Gastroesophageal sphincter (tissue), 4 donors: ENCODE data around the gene GPR78. TPM values are rescaled to one million over a fixed set of nuclear protein-coding genes. Genes with fewer than 3 reads are reported as not detected.

Source experiments
- ATAC-seq: fragments of 150-250 bp; one replicate; pipeline ENCODE4 v1.9.1; 2016; ENCODE audit warnings: mild to moderate bottlenecking, moderate library complexity
- H3K27ac ChIP-seq, 4 donors: fragments of 200-600 bp; sonication (generic) in 3 of 4; 1 replicate in 3 of 4; 2 replicates in 1 of 4; pipeline ENCODE4 v1.5.1; 2016 to 2019
- H3K27me3 ChIP-seq: fragments of 200-600 bp; sonication (generic); one replicate; pipeline ENCODE4 v1.5.1; 2019
- H3K36me3 ChIP-seq, 2 donors: fragments of 200-600 bp; sonication (generic); one replicate each; pipeline ENCODE4 v1.5.1; 2019; ENCODE audit warnings: control low read depth in 1 of 2
- H3K4me1 ChIP-seq, 3 donors: fragments of 200-600 bp; sonication (generic); 1 replicate in 2 of 3; 2 replicates in 1 of 3; pipeline ENCODE4 v1.5.1; 2016 to 2019; ENCODE audit warnings: control low read depth in 2 of 3
- H3K4me3 ChIP-seq, 2 donors: fragments of 200-600 bp; sonication (generic); one replicate each; pipeline ENCODE4 v1.5.1; 2019; ENCODE audit warnings: mild to moderate bottlenecking in 1 of 2, moderate library complexity in 1 of 2
- H3K9me3 ChIP-seq, 3 donors: fragments of 200-600 bp; sonication (generic); one replicate each; pipeline ENCODE4 v1.5.1; 2017 to 2019; ENCODE audit warnings: control low read depth in 2 of 3
- CTCF ChIP-seq, 4 experiments: fragments of 200-600 bp in 2 of 4; fragments of 450-650 bp in 2 of 4; sonication (generic) in 1 of 4; IDR thresholded peaks; one replicate each; pipeline ENCODE4 v1.5.1; 2017 to 2019; ENCODE audit warnings: antibody characterized with exemption in 4 of 4, mild to moderate bottlenecking in 2 of 4, moderate library complexity in 2 of 4
- EP300 ChIP-seq: sonication (generic); formaldehyde crosslinking; IDR thresholded peaks from one replicate; pipeline ENCODE4 v1.6.1; 2017; ENCODE audit warnings: antibody characterized with exemption, mild to moderate bottlenecking
- POLR2A ChIP-seq, 2 donors: fragments of 450-650 bp; IDR thresholded peaks; one replicate each; pipeline ENCODE4 v1.6.1; 2017; ENCODE audit warnings: antibody characterized with exemption in 2 of 2, mild to moderate bottlenecking in 2 of 2, moderate library complexity in 1 of 2
- POLR2AphosphoS5 ChIP-seq: sonication (generic); formaldehyde crosslinking; IDR thresholded peaks from one replicate; pipeline ENCODE4 v1.6.1; 2017; ENCODE audit warnings: antibody characterized with exemption
- WGBS, 2 donors: methylation state at CpG; one replicate each; pipeline ENCODE4 v1.1.5; 2018; ENCODE audit warnings: low coverage in 1 of 2; 5-methylcytosine and 5-hydroxymethylcytosine counted together
- total RNA-seq, 4 donors: library from RNA; depleted of rRNA; stranded (reverse); fragments of >200 nt; gene quantifications; one replicate each; pipeline ENCODE4 v1.1.0, GENCODE V29; 2016

The GPR78 gene
- total RNA-seq, 4 donors from 2014 or later: not detected

- H3K4me3 ChIP-seq: no peak overlapping the region
- H3K27ac ChIP-seq: no peak overlapping the region
- H3K9me3 ChIP-seq: no peaks in the 10 kb centered on the region
- H3K36me3 ChIP-seq: no peaks in the 10 kb centered on the region
- peak; percentile 52 for ATAC-seq
- peaks cover 55% of the 10 kb centered on the region for H3K27me3 ChIP-seq
- 15 to 39% methylated on average over 6 to 15 of the region's 24 CpGs for WGBS, 2 donors
- peaks cover 0 to 18% (median 0%) of the 10 kb centered on the region in 3 donors for H3K4me1 ChIP-seq
- TF ChIP-seq POLR2A (IDR thresholded peaks at IDR 0.05) (no peak), POLR2AphosphoS5 (no peak), EP300 (no peak), CTCF (IDR thresholded peaks at IDR 0.05) (peak in 3 of 4 experiments; percentile 61 to 68 (median 66))
These were observed 14.2 kb downstream of the GPR78 start for GRCh38 chr4:8594097-8595038.

DNA sequence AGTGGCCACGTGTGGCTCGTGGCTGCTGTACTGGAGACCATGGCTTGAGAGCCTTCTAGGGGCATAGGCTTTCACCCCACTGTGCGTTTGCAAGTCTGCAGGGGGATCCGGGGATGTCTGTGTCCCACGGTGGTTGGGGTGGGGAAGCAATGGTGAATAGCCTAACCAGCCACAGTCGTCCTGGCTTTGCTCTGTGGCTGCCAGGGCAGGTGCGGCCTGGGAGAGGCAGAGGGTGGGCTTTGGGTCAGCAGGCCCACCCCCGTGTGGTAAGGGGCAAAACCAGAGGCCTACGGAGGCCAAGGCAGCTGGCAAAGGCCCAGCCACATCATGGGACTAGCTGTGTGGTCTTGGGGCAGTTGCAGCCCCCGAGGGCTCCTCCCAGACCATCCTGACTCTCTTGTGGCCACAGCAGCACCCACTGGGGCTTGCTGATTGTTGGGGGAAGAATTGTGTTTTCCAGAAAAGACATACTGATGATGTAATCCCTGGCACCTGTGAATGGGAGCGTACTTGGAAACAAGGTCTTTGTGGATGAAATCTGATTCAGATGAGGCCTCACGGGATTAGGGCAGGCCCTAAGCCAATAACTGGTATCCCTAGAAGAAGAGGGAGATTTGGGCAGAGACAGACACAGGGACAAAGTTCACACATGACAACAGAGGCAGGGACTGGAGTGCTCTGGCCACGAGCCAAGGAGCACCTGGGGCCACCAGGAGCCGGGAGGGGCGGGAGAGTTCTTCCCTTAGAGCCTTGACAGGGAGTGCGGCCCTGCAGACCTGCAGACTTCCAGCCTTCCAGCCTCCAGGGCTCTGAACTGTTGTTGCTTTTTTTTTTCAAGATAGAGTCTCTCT lies 15.3 kb downstream of the GPR78 start:
- Histone ChIP-seq H3K9me3 (no peaks in the 10 kb centered on the region), H3K4me3 (no peak overlapping the region), H3K27me3 (peaks cover 52% of the 10 kb centered on the region), H3K36me3 (no peaks in the 10 kb centered on the region), H3K4me1 (peaks cover 0 to 18% (median 0%) of the 10 kb centered on the region in 3 donors), H3K27ac (no peak overlapping the region)
- TF ChIP-seq POLR2A (IDR thresholded peaks at IDR 0.05): no peak
- no peak for TF ChIP-seq EP300
- TF ChIP-seq CTCF (IDR thresholded peaks at IDR 0.05): no peak
- no peak for TF ChIP-seq POLR2AphosphoS5
- ATAC-seq: no peak
- 40 to 54% methylated on average over 3 to 6 of the region's 16 CpGs for WGBS, 2 donors

DNA sequence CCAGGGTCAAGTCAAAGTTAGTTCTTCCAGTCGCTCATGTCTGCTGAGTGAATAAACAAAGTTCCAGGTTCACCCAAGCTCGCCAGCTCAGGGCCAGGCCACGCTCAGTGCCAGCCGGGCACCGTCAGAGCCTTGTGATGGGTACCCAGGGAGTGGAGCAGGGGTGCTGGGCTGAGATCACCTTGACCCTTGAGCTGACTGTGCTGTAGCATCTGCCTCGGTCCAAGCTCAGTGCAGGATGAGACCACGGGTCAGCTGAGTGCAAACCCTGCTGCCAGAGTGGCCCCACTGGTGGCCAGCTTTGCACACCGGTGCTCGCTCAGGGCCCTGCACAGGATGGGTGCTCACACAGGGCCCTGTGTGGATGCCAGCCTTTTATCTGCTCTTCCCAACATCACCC lies 16.7 kb downstream of the GPR78 start:
- no peak overlapping the region for H3K27ac ChIP-seq
- WGBS, 2 donors: 100% methylated on average over 1 of the region's 9 CpGs; no CpG with 5 or more reads in 1 of the 2 donors
- H3K27me3 ChIP-seq: peaks cover 51% of the 10 kb centered on the region
- peaks cover 0 to 18% (median 0%) of the 10 kb centered on the region in 3 donors for H3K4me1 ChIP-seq
- no peak overlapping the region for H3K4me3 ChIP-seq
- no peaks in the 10 kb centered on the region for H3K36me3 ChIP-seq
- no peak for ATAC-seq
- TF ChIP-seq POLR2A (IDR thresholded peaks at IDR 0.05): no peak
- TF ChIP-seq POLR2AphosphoS5: no peak
- TF ChIP-seq EP300: no peak
- no peak for TF ChIP-seq CTCF (IDR thresholded peaks at IDR 0.05)
- no peaks in the 10 kb centered on the region for H3K9me3 ChIP-seq

- Histone ChIP-seq H3K4me1 (peaks cover 0 to 14% (median 0%) of the 10 kb centered on the region in 3 donors), H3K9me3 (no peaks in the 10 kb centered on the region), H3K36me3 (no peaks in the 10 kb centered on the region), H3K27me3 (peaks cover 51% of the 10 kb centered on the region), H3K4me3 (no peak overlapping the region), H3K27ac (no peak overlapping the region)
- 48% methylated on average over 3 of the region's 13 CpGs; no CpG with 5 or more reads in 1 of the 2 donors for WGBS, 2 donors
- TF ChIP-seq EP300 (no peak), POLR2AphosphoS5 (no peak), POLR2A (IDR thresholded peaks at IDR 0.05) (no peak), CTCF (IDR thresholded peaks at IDR 0.05) (no peak)
- ATAC-seq: no peak
These were observed 17.1 kb downstream of the GPR78 start for GRCh38 chr4:8597319-8597718.
